Stimulated activated CD4-positive, alpha-beta T cell treated with anti-CD3 and anti-CD28 coated beads, TNF-alpha, amount 100 ng/mL, for 24 hours (primary cell): ENCODE data around the gene SH3TC2.

Source experiments
- DNase-seq, 3 experiments: peaks; one replicate each; pipeline ENCODE4 v3.0.0-alpha.2; 2020; ENCODE audit warnings: low read depth in 3 of 3

Gene SH3TC2

GRCh38 chr5:149001162-149001561, 61.7 kb downstream of the SH3TC2 start:
- DNase-seq: no peak

- DNase-seq: no peak
Measured at GRCh38 chr5:148999741-149000140, 63.1 kb downstream of the SH3TC2 start.

GRCh38 chr5:148998174-148998797, 64.6 kb downstream of the SH3TC2 start:
- no peak for DNase-seq

- no peak for DNase-seq
Measured at GRCh38 chr5:148996270-148996669, 66.6 kb downstream of the SH3TC2 start.

GRCh38 chr5:148995791-148996190, 67.1 kb downstream of the SH3TC2 start:
- no peak for DNase-seq

- DNase-seq: no peak
Measured at GRCh38 chr5:148993283-148993936, 69.5 kb downstream of the SH3TC2 start.

GRCh38 chr5:148992265-148992664, 70.6 kb downstream of the SH3TC2 start:
- no peak for DNase-seq

GRCh38 chr5:148991566-148991965, 71.3 kb downstream of the SH3TC2 start:
- no peak for DNase-seq

GRCh38 chr5:148990817-148991216, 72.0 kb downstream of the SH3TC2 start:
- no peak for DNase-seq

- no peak for DNase-seq
Measured at GRCh38 chr5:148989567-148989966, 73.3 kb downstream of the SH3TC2 start.

GRCh38 chr5:148988328-148988727, 74.5 kb downstream of the SH3TC2 start:
- no peak for DNase-seq

- DNase-seq: no peak
Measured at GRCh38 chr5:148986636-148987035, 76.2 kb downstream of the SH3TC2 start.

- DNase-seq: no peak
Measured at GRCh38 chr5:148984345-148984744, 78.5 kb downstream of the SH3TC2 start.

GRCh38 chr5:148981353-148981752, 81.5 kb downstream of the SH3TC2 start:
- DNase-seq: no peak

GRCh38 chr5:148980731-148981130, 82.1 kb downstream of the SH3TC2 start:
- no peak for DNase-seq

- no peak for DNase-seq
Measured at GRCh38 chr5:148979083-148979723, 83.7 kb downstream of the SH3TC2 start.

- no peak for DNase-seq
Measured at GRCh38 chr5:148978370-148979082, 84.3 kb downstream of the SH3TC2 start.

- no peak for DNase-seq
Measured at GRCh38 chr5:148976569-148977381, 86.1 kb downstream of the SH3TC2 start.

- no peak for DNase-seq
Measured at GRCh38 chr5:148974642-148975327, 88.1 kb downstream of the SH3TC2 start.

GRCh38 chr5:148973455-148973854, 89.4 kb downstream of the SH3TC2 start:
- no peak for DNase-seq

- no peak for DNase-seq
Measured at GRCh38 chr5:148972974-148973374, 89.9 kb downstream of the SH3TC2 start.
